ENCODE results near the gene BAHCC1. TPM values are rescaled to one million over a fixed set of nuclear protein-coding genes. Genes with fewer than 3 reads are reported as not detected.

Gene BAHCC1
- total and polyA plus RNA-seq, 2 of the 4 experiments (the other 2 are of a cell fraction), result 0.36 to 7.8 TPM

GRCh38 chr17:81453076-81453475, 57.8 kb downstream of the BAHCC1 start:
- intact Hi-C loops (cut with micrococcal nuclease), result no loop called here
- no peak overlapping the region for H2BK20ac ChIP-seq (ENCODE audit: low read depth, low read length)
- H3K23ac ChIP-seq (ENCODE audit: low read depth, low read length), result no peak overlapping the region
- H2AK9ac ChIP-seq (replicated peaks; ENCODE audit: low read depth, low read length, poor library complexity), result no peak overlapping the region
- H3K4me1 ChIP-seq (ENCODE audit: control insufficient read depth, insufficient read depth, low read length), result no peaks in the 10 kb centered on the region
- 97% methylated on average over 22 of the region's 30 CpGs; no CpG with 5 or more reads in 1 of the 2 experiments for WGBS, 2 experiments (ENCODE audit: extremely low coverage in 2 of 2, insufficient read length in 1 of 2)
- H3K79me1 ChIP-seq (ENCODE audit: low read depth in 1 of 2, low read length in 2 of 2), result no peaks in the 10 kb centered on the region
- no peak overlapping the region for H4K5ac ChIP-seq (ENCODE audit: low read depth, low read length)
- H3K4me3 ChIP-seq (ENCODE audit: insufficient read depth, low read depth, low read length), result no peak overlapping the region
- H2AFZ ChIP-seq (replicated peaks; ENCODE audit: low read length, poor library complexity), result no peak overlapping the region
- H2BK120ac ChIP-seq (ENCODE audit: low read depth, low read length), result no peak overlapping the region
- H3K27ac ChIP-seq (ENCODE audit: insufficient read depth, low read length), result no peak overlapping the region
- H3K4ac ChIP-seq (ENCODE audit: low read depth, low read length), result no peak overlapping the region
- ChIA-PET CTCF (no interaction called here), POLR2A (ENCODE audit: unreplicated experiment) (no interaction called here)
- H3K14ac ChIP-seq (replicated peaks; ENCODE audit: low read depth, low read length), result no peak overlapping the region
- H2BK5ac ChIP-seq (ENCODE audit: low read depth, low read length, poor library complexity, severe bottlenecking), result no peak overlapping the region
- DNase-seq, result no peak
- H2BK15ac ChIP-seq (ENCODE audit: low read depth, low read length), result no peak overlapping the region
- in situ Hi-C loops (cut with MboI; ENCODE audit: low sequenced_read_pairs), result no loop called here
- dilution Hi-C loops (cut with HindIII; ENCODE audit: low sequenced_read_pairs, unreplicated experiment), result no loop called here
- H3K9me3 ChIP-seq (ENCODE audit: control insufficient read depth, insufficient read depth, low read length), result no peaks in the 10 kb centered on the region
- H4K8ac ChIP-seq (ENCODE audit: low read depth in 2 of 2, low read length in 2 of 2), result no peak overlapping the region
- H3K9ac ChIP-seq (ENCODE audit: low read depth, low read length), result no peak overlapping the region
- no peaks in the 10 kb centered on the region for H3K9me1 ChIP-seq (ENCODE audit: insufficient read depth, low read length)
- no peak overlapping the region for H2AK5ac ChIP-seq (ENCODE audit: low read depth, low read length)
- peaks cover 5% of the 10 kb centered on the region; the same call in 1 of the 2 replicates for H3K36me3 ChIP-seq (ENCODE audit: control insufficient read depth, insufficient read depth, low read length)
- TF ChIP-seq USF2 (IDR thresholded peaks at IDR 0.05; ENCODE audit: low read depth, low read length) (no peak), NFE2L2 (IDR thresholded peaks at IDR 0.05; ENCODE audit: low read depth, low read length) (no peak), RCOR1 (IDR thresholded peaks at IDR 0.05; ENCODE audit: insufficient replicate concordance, low read length) (no peak), RFX5 (IDR thresholded peaks at IDR 0.05; ENCODE audit: low read depth, low read length) (no peak), MXI1 (IDR thresholded peaks at IDR 0.05; ENCODE audit: borderline replicate concordance, low read depth, low read length) (no peak), MAZ (IDR thresholded peaks at IDR 0.05; ENCODE audit: borderline replicate concordance, low read depth, low read length) (no peak), RAD21 (IDR thresholded peaks at IDR 0.05; ENCODE audit: low read length) (no peak), SMC3 (IDR thresholded peaks at IDR 0.05; ENCODE audit: low read depth, low read length) (no peak), ELK1 (IDR thresholded peaks at IDR 0.05; ENCODE audit: borderline replicate concordance, low read depth, low read length) (no peak), POLR2A (IDR thresholded peaks at IDR 0.05; ENCODE audit: low read depth, low read length) (no peak), BHLHE40 (IDR thresholded peaks at IDR 0.05; ENCODE audit: low read depth, low read length) (no peak), FOS (IDR thresholded peaks at IDR 0.05; ENCODE audit: low read depth, low read length) (no peak), CHD1 (IDR thresholded peaks at IDR 0.05; ENCODE audit: low read depth, low read length) (no peak)
- TF ChIP-seq, protein P1, sequence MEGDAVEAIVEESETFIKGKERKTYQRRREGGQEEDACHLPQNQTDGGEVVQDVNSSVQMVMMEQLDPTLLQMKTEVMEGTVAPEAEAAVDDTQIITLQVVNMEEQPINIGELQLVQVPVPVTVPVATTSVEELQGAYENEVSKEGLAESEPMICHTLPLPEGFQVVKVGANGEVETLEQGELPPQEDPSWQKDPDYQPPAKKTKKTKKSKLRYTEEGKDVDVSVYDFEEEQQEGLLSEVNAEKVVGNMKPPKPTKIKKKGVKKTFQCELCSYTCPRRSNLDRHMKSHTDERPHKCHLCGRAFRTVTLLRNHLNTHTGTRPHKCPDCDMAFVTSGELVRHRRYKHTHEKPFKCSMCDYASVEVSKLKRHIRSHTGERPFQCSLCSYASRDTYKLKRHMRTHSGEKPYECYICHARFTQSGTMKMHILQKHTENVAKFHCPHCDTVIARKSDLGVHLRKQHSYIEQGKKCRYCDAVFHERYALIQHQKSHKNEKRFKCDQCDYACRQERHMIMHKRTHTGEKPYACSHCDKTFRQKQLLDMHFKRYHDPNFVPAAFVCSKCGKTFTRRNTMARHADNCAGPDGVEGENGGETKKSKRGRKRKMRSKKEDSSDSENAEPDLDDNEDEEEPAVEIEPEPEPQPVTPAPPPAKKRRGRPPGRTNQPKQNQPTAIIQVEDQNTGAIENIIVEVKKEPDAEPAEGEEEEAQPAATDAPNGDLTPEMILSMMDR (conservative IDR thresholded peaks at IDR 0.05; ENCODE audit: low read depth, low read length), result no peak
- no peak overlapping the region for H3K4me2 ChIP-seq (ENCODE audit: low read depth, low read length)
- H3K56ac ChIP-seq (ENCODE audit: extremely low read depth, insufficient read depth, low read length), result no peak overlapping the region
- no peaks in the 10 kb centered on the region for H3K27me3 ChIP-seq (ENCODE audit: control insufficient read depth, insufficient read depth, low read length)
- no peak overlapping the region for H3K18ac ChIP-seq (ENCODE audit: low read depth, low read length)
- no peak for ATAC-seq (ENCODE audit: low read depth)
- no peak overlapping the region for H4K91ac ChIP-seq (ENCODE audit: insufficient read depth, low read depth, low read length)
- H4K20me1 ChIP-seq (ENCODE audit: insufficient read depth, low read length), result no peaks in the 10 kb centered on the region
- no TSS peak for BruUV-seq (replicated peaks)
